ENCODE results near the gene PUSL1.
A peak's percentile ranks its signal among the peaks of the same experiment; 100 is the strongest.

Gene PUSL1, protein sequence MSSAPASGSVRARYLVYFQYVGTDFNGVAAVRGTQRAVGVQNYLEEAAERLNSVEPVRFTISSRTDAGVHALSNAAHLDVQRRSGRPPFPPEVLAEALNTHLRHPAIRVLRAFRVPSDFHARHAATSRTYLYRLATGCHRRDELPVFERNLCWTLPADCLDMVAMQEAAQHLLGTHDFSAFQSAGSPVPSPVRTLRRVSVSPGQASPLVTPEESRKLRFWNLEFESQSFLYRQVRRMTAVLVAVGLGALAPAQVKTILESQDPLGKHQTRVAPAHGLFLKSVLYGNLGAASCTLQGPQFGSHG

DNA sequence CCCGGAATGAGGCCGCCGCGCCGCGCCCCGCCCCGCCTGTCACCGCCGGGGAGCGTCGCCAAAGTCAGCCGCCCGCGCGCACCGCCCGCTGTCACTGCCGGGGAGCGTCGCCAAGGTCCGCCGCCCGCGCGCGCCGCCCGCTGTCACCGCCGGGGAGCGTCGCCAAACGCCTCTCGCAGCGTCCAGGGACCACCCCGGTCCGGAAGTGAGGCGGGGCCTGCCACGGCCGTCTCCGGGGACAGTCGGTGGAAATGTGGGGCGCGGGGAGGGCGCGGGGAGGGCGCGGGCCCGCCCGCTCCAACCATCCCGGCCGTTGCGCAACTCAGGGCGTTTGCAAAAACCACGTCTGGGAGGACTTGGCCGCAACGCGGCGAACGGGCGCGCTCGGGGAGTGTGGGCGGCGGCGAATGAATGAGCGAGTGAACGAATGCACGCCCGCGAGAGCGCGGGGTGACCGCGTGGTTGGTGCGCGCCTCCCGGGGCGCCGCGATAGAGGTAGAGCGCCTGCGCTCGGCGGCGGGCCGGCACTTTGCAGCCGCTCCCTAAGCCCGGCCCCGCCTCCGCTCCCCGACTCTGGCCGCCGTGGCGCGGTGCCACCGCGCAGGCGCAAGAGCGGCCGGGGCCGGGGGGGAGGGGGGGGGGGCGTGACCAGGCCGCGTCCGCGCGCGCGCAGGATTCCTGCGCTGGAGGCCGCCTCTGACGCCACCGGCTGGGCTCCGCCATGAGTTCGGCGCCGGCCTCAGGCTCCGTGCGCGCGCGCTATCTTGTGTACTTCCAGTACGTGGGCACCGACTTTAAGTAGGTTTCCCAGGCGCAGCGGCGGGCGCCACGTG is at the start of gene PUSL1, which contains the start of gene ACAP3:
Gene PUSL1, plus strand, starts transcription at position 675 of the 833 bp plus-strand sequence. Its CDS starts 47 bp downstream, at position 722.
Gene ACAP3, minus strand, starts transcription at position 8 of the 833 bp plus-strand sequence. CDS start 115 bp downstream, outside the sequence.
- DNase-seq (ENCODE audit: low spot score), result peak; percentile 99
- in situ Hi-C loops (cut with MboI; ENCODE audit: low sequenced_read_pairs, unreplicated experiment), result no loop called here
- no peak for TF ChIP-seq CTCF (IDR thresholded peaks at IDR 0.05; ENCODE audit: borderline replicate concordance, control extremely low read depth, extremely low read depth, insufficient read depth, missing control alignments)

- TF ChIP-seq CTCF (IDR thresholded peaks at IDR 0.05; ENCODE audit: borderline replicate concordance, control extremely low read depth, extremely low read depth, insufficient read depth, missing control alignments), result no peak
- no peak for DNase-seq (ENCODE audit: low spot score)
- in situ Hi-C loops (cut with MboI; ENCODE audit: low sequenced_read_pairs, unreplicated experiment), result loop anchor here (25.0 kb wide), 1 partner anchor 372 kb away; no protein-coding TSS in a partner anchor
Observed at GRCh38 chr1:1259119-1259488, 49.3 kb upstream of the PUSL1 start.

- in situ Hi-C loops (cut with MboI; ENCODE audit: low sequenced_read_pairs, unreplicated experiment), result loop anchor here (25.0 kb wide), 1 partner anchor 372 kb away; no protein-coding TSS in a partner anchor
- TF ChIP-seq CTCF (IDR thresholded peaks at IDR 0.05; ENCODE audit: borderline replicate concordance, control extremely low read depth, extremely low read depth, insufficient read depth, missing control alignments), result no peak
Observed at GRCh38 chr1:1259540-1259939, 48.9 kb upstream of the PUSL1 start.

GRCh38 chr1:1259951-1260600 is 48.3 kb upstream of the PUSL1 start:
- no peak for DNase-seq (ENCODE audit: low spot score)
- TF ChIP-seq CTCF (IDR thresholded peaks at IDR 0.05; ENCODE audit: borderline replicate concordance, control extremely low read depth, extremely low read depth, insufficient read depth, missing control alignments), result no peak
- in situ Hi-C loops (cut with MboI; ENCODE audit: low sequenced_read_pairs, unreplicated experiment), result loop anchor here (25.0 kb wide), 1 partner anchor 373 kb away; no protein-coding TSS in a partner anchor

More at GRCh38 chr1:1259540-1259939, 48.9 kb upstream of the PUSL1 start:
- no peak for DNase-seq (ENCODE audit: low spot score)

- no peak for DNase-seq (ENCODE audit: low spot score)
- in situ Hi-C loops (cut with MboI; ENCODE audit: low sequenced_read_pairs, unreplicated experiment), result loop anchor here (25.0 kb wide), 1 partner anchor 374 kb away; no protein-coding TSS in a partner anchor
- no peak for TF ChIP-seq CTCF (IDR thresholded peaks at IDR 0.05; ENCODE audit: borderline replicate concordance, control extremely low read depth, extremely low read depth, insufficient read depth, missing control alignments)
Observed at GRCh38 chr1:1260843-1261560, 47.4 kb upstream of the PUSL1 start.
